HepG2 (cell line): ENCODE results near the gene PCLO. TPM values are rescaled to one million over a fixed set of nuclear protein-coding genes. Genes with fewer than 3 reads are reported as not detected.

ENCODE experiments used
- ARNT2 ChIP-seq: sonication (generic); formaldehyde crosslinking; IDR thresholded peaks from 2 replicates; pipeline ENCODE4 v1.8.0; 2022; ENCODE audit warnings: mild to moderate bottlenecking, low read depth, missing genetic modification reagents, moderate library complexity
- ATF4 ChIP-seq, 2 experiments: fragments of 450-650 bp in 1 of 2; sonication (generic) in 1 of 2; formaldehyde crosslinking; IDR thresholded peaks; 2 replicates each; pipeline versions ENCODE4 v1.5.0 to v1.8.0; 2020 to 2022; ENCODE audit warnings: mild to moderate bottlenecking in 1 of 2, missing genetic modification reagents in 1 of 2
- EED ChIP-seq: sonication (generic); formaldehyde crosslinking; IDR thresholded peaks from 2 replicates; pipeline ENCODE4 v1.5.0; 2020; ENCODE audit warnings: mild to moderate bottlenecking, missing genetic modification reagents
- FOXA1 ChIP-seq, 2 experiments: fragments of 450-650 bp in 1 of 2; sonication (generic) in 1 of 2; formaldehyde crosslinking in 1 of 2; IDR thresholded peaks; 2 replicates each; pipeline versions ENCODE4 v1.4.0 to v1.6.1; 2016 to 2020; ENCODE audit warnings: missing genetic modification reagents in 1 of 2
- GLMP ChIP-seq: sonication (generic); formaldehyde crosslinking; IDR thresholded peaks from 2 replicates; pipeline ENCODE4 v1.9.0; 2021; ENCODE audit warnings: missing genetic modification reagents, mild to moderate bottlenecking, borderline replicate concordance
- MTF2 ChIP-seq: sonication (generic); formaldehyde crosslinking; IDR thresholded peaks from 2 replicates; pipeline ENCODE4 v1.5.0; 2020; ENCODE audit warnings: missing genetic modification reagents, borderline replicate concordance
- TFAP4 ChIP-seq: sonication (generic); IDR thresholded peaks from 2 replicates; pipeline ENCODE4 v1.6.1; 2016; ENCODE audit warnings: low read depth, borderline replicate concordance
- TFDP1 ChIP-seq: IDR thresholded peaks from 2 replicates; pipeline ENCODE4 v1.6.1; 2016; ENCODE audit warnings: missing compliant biosample characterization, missing genetic modification reagents, borderline replicate concordance
- ZNF335 ChIP-seq: sonication (generic); formaldehyde crosslinking; IDR thresholded peaks from 2 replicates; pipeline ENCODE4 v1.4.0; 2020; ENCODE audit warnings: missing genetic modification reagents
- ZNF407 ChIP-seq: sonication (generic); formaldehyde crosslinking; IDR thresholded peaks from one replicate; pipeline ENCODE4 v1.5.1; 2020; ENCODE audit warnings: mild to moderate bottlenecking, missing genetic modification reagents; ENCODE audit errors: not compliant biosample characterization
- ZNF441 ChIP-seq: sonication (generic); formaldehyde crosslinking; IDR thresholded peaks from 2 replicates; pipeline ENCODE4 v1.7.0; 2021; ENCODE audit warnings: missing genetic modification reagents, borderline replicate concordance
- ZNF563 ChIP-seq: sonication (generic); formaldehyde crosslinking; IDR thresholded peaks from 2 replicates; pipeline ENCODE4 v1.8.0; 2022; ENCODE audit warnings: mild to moderate bottlenecking, moderate library complexity, missing genetic modification reagents
- ZNF567 ChIP-seq: sonication (generic); formaldehyde crosslinking; IDR thresholded peaks from 2 replicates; pipeline ENCODE4 v1.8.1; 2023; ENCODE audit warnings: mild to moderate bottlenecking, missing genetic modification reagents, borderline replicate concordance
- polyA plus RNA-seq, 8 experiments: library from polyadenylated mRNA; depleted of rRNA in 3 of 8; stranded (reverse) in 7 of 8; unstranded in 1 of 8; fragments of >200 nt; fragmentation: Illumina TruSeq in 4 of 8; extraction: Trizol in 4 of 8; gene quantifications; 2 replicates each; pipeline versions ENCODE4 v1.2.1 to v1.2.3, GENCODE V29; 2011 to 2016; ENCODE audit warnings: low read depth in 4 of 8, missing spikeins in 1 of 8, mixed read lengths in 1 of 8; ENCODE audit not compliant: insufficient read depth in 1 of 8
- total RNA-seq, 5 experiments: library from RNA; depleted of rRNA; stranded (reverse); fragments of >200 nt; fragmentation: Illumina TruSeq; extraction: Trizol; gene quantifications; 2 replicates each; pipeline ENCODE4 v1.2.3, GENCODE V29; 2016; ENCODE audit warnings: low read depth in 1 of 5

Gene PCLO
- total and polyA plus RNA-seq, 2 of the 13 experiments (the other 11 are each of a cell fraction or from before 2014, with no cell fraction given): 0.07 to 0.29 TPM

GRCh38 chr7:83162402-83163256 is at the start of gene PCLO (continued):
- TF ChIP-seq ZNF407 (CRISPR knock-in tag): peak; percentile 30
- no peak for TF ChIP-seq ATF4 (CRISPR knock-in tag; IDR thresholded peaks at IDR 0.05)
- peak; percentile 81; the same call in 1 of the 2 replicates for TF ChIP-seq MTF2 (CRISPR knock-in tag)
- TF ChIP-seq FOXA1 (IDR thresholded peaks at IDR 0.05): no peak
- no peak for TF ChIP-seq FOXA1 (CRISPR knock-in tag; IDR thresholded peaks at IDR 0.05)
- peak; percentile 49; the same call in 1 of the 2 replicates for TF ChIP-seq TFDP1 (CRISPR knock-in tag)
- peak; percentile 79 for TF ChIP-seq ZNF441 (CRISPR knock-in tag)
- peak; percentile 86 for TF ChIP-seq ZNF335 (CRISPR knock-in tag)
- TF ChIP-seq EED (CRISPR knock-in tag): peak; percentile 34; the same call in 1 of the 2 replicates
- no peak for TF ChIP-seq GLMP
- TF ChIP-seq ARNT2: 0 out of 2 replicates have a peak, but pooled peaks have one; percentile 65
- TF ChIP-seq TFAP4: peak; percentile 77; the same call in 1 of the 2 replicates
- TF ChIP-seq ZNF563 (CRISPR knock-in tag): 0 out of 2 replicates have a peak, but pooled peaks have one; percentile 69
- TF ChIP-seq ZNF567 (CRISPR knock-in tag): peak; percentile 62; the same call in 1 of the 2 replicates
